Uterus (tissue), 4 donors: ENCODE results near the gene IRF7. TPM values are rescaled to one million over a fixed set of nuclear protein-coding genes. Genes with fewer than 3 reads are reported as not detected.

Source experiments
- DNase-seq, 2 donors: peaks; one replicate each; pipeline ENCODE4 v3.0.0-alpha.2; 2019 to 2020
- H3K27ac ChIP-seq, 2 donors: fragments of 200-600 bp; sonication (generic); 1 replicate in 1 of 2; 2 replicates in 1 of 2; pipeline ENCODE4 v1.5.1; 2016 to 2018
- H3K27me3 ChIP-seq, 2 donors: fragments of 200-600 bp; sonication (generic); one replicate each; pipeline ENCODE4 v1.5.1; 2018 to 2019; ENCODE audit warnings: control low read depth in 1 of 2
- H3K36me3 ChIP-seq, 2 donors: fragments of 200-600 bp; sonication (generic); one replicate each; pipeline ENCODE4 v1.5.1; 2019; ENCODE audit warnings: control low read depth in 1 of 2
- H3K4me1 ChIP-seq, 2 donors: fragments of 200-600 bp; sonication (generic); one replicate each; pipeline ENCODE4 v1.5.1; 2018 to 2019; ENCODE audit warnings: control low read depth in 1 of 2
- H3K4me3 ChIP-seq, 2 donors: fragments of 200-600 bp; sonication (generic); 1 replicate in 1 of 2; 2 replicates in 1 of 2; pipeline ENCODE4 v1.5.1; 2018 to 2019; ENCODE audit warnings: mild to moderate bottlenecking in 1 of 2
- H3K9me3 ChIP-seq, 2 donors: fragments of 200-600 bp; sonication (generic); one replicate each; pipeline ENCODE4 v1.5.1; 2019; ENCODE audit warnings: control low read depth in 1 of 2
- POLR2A ChIP-seq, 2 donors: fragments of 450-650 bp; IDR thresholded peaks; one replicate each; pipeline ENCODE4 v1.6.1; 2016; ENCODE audit warnings: antibody characterized with exemption in 2 of 2, mild to moderate bottlenecking in 1 of 2, moderate library complexity in 1 of 2
- intact Hi-C: fragments of 100-400 bp; cut with DNase I; formaldehyde crosslinking; loops from one replicate; pipeline ENCODE4 v1.15.1; 2023; ENCODE audit warnings: low total_unique reads
- total RNA-seq, 4 donors: library from RNA; depleted of rRNA in 3 of 4; stranded (reverse); fragments of >200 nt in 3 of 4; gene quantifications; one replicate each; pipeline versions ENCODE4 v1.1.0 to v1.2.4, GENCODE V29; 2014 to 2023
- TF ChIP-seq, protein P1 (sequence below), 4 experiments: fragments of 200-600 bp in 2 of 4; fragments of 450-650 bp in 2 of 4; sonication (generic) in 2 of 4; IDR thresholded peaks; one replicate each; pipeline ENCODE4 v1.5.1; 2016 to 2019; ENCODE audit warnings: antibody characterized with exemption in 4 of 4, mild to moderate bottlenecking in 2 of 4, moderate library complexity in 1 of 4
- donor health status: DM: yes; HTN: yes; CAD: no.

Gene IRF7
- total RNA-seq, 4 donors from 2014 or later: 9.1 to 33.6 (median 13.1) TPM

DNA sequence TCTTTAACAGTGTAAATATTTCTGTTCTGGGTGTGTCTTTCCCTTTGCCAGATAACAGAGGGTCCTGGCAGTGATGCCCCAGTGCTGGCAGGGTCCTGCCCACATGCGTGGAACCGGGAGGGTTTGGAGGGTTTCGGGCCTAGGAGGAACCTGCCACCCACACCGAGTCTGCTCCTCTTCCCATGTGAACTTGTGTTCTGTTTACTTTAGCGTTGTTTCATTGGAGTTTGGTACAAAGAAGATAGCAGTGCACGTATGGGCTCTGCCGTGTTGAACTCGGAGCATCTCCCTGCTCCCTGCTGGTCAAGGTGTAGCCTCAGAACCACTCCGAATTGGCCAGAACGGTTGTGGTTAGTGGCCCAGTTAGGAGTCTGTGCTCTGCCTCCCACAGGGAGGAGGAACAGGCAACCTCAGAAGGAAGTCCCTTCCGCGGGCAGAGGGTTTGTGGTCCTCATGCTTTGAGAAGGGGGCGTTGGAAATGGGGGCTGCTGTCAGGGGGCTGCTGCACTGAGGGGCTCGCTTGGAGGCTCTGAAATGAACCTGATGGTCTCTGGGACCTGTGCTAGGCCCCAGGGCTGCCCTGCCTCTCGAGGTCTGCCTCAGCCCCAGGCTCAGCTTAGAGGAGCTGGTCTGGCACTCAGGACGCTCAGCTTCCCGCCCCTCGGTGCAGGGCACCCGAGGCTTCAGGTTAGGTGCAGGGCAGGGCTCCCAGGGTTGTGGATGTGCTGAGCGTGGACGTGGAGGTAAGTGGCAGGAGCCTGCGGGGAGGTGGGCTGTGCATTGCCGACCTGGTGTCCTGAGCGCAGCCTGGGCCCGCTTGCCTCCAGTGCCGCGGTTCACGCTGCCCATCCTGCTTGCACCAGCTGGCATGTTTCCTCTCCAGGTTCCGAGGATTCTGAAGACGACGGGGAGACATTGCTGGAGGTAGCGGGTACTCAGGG is 29.1 kb downstream of the IRF7 start:
- H3K27ac ChIP-seq: no peak overlapping the region
- H3K4me3 ChIP-seq: no peak overlapping the region
- intact Hi-C loops: no loop called here
- no peaks in the 10 kb centered on the region for H3K9me3 ChIP-seq
- DNase-seq: no peak
- H3K27me3 ChIP-seq: no peaks in the 10 kb centered on the region
- TF ChIP-seq, protein P1, sequence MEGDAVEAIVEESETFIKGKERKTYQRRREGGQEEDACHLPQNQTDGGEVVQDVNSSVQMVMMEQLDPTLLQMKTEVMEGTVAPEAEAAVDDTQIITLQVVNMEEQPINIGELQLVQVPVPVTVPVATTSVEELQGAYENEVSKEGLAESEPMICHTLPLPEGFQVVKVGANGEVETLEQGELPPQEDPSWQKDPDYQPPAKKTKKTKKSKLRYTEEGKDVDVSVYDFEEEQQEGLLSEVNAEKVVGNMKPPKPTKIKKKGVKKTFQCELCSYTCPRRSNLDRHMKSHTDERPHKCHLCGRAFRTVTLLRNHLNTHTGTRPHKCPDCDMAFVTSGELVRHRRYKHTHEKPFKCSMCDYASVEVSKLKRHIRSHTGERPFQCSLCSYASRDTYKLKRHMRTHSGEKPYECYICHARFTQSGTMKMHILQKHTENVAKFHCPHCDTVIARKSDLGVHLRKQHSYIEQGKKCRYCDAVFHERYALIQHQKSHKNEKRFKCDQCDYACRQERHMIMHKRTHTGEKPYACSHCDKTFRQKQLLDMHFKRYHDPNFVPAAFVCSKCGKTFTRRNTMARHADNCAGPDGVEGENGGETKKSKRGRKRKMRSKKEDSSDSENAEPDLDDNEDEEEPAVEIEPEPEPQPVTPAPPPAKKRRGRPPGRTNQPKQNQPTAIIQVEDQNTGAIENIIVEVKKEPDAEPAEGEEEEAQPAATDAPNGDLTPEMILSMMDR (IDR thresholded peaks at IDR 0.05): no peak
- no peaks in the 10 kb centered on the region for H3K36me3 ChIP-seq
- no peaks in the 10 kb centered on the region for H3K4me1 ChIP-seq

DNA sequence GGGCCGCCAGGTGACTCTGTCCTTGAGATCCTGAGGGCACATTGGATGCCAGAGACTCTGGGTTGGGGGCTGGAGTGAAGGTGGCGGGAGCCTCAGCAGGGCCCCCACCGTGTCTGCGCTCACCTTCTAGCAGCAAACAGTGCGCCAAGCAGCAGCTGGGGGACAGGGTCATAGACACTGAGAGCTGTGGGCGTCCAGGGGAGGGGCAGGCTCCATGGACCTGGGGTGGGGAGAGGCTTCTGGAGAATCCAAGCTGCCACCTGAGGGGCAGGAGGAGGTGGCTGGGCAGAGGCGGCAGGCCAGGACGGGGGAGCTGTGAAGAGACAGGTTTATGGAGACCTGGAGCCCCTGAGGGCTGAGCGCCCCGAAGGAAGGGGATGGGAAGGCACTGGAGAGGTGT is 31.5 kb downstream of the IRF7 start:
- Histone ChIP-seq H3K36me3 (no peaks in the 10 kb centered on the region), H3K27ac (no peak overlapping the region), H3K9me3 (no peaks in the 10 kb centered on the region), H3K27me3 (no peaks in the 10 kb centered on the region), H3K4me1 (peaks cover 0 to 6% of the 10 kb centered on the region in 2 donors), H3K4me3 (no peak overlapping the region)
- intact Hi-C loops: no loop called here
- DNase-seq: no peak
- TF ChIP-seq, protein P1 (IDR thresholded peaks at IDR 0.05): no peak
- TF ChIP-seq POLR2A (IDR thresholded peaks at IDR 0.05): no peak

DNA sequence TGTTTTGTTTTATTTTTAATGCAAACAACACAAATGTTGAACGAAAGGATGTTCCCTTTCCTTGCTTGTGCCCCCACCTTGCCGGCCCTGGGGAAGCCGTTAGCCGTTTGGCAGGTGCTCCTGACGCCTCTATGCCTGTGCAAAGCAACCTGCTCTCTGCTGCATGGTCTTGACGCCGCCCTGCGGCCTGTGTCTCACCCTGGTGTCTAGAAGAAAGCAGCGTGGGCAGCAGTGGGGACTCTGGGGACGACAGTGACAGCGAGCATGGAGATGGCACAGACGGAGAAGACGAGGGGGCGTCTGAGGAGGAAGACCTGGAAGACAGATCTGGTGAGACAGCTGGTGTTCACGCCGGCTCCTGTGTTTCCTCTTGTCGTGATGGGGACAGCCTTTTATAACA is 34.0 kb downstream of the IRF7 start:
- TF ChIP-seq, protein P1 (IDR thresholded peaks at IDR 0.05): no peak
- TF ChIP-seq POLR2A (IDR thresholded peaks at IDR 0.05): no peak
- no peaks in the 10 kb centered on the region for H3K27me3 ChIP-seq
- H3K4me3 ChIP-seq: no peak overlapping the region
- H3K4me1 ChIP-seq: peaks cover 8 to 20% of the 10 kb centered on the region in 2 donors
- intact Hi-C loops: no loop called here
- DNase-seq: no peak
- no peak overlapping the region for H3K27ac ChIP-seq
- no peaks in the 10 kb centered on the region for H3K36me3 ChIP-seq
- no peaks in the 10 kb centered on the region for H3K9me3 ChIP-seq

DNA sequence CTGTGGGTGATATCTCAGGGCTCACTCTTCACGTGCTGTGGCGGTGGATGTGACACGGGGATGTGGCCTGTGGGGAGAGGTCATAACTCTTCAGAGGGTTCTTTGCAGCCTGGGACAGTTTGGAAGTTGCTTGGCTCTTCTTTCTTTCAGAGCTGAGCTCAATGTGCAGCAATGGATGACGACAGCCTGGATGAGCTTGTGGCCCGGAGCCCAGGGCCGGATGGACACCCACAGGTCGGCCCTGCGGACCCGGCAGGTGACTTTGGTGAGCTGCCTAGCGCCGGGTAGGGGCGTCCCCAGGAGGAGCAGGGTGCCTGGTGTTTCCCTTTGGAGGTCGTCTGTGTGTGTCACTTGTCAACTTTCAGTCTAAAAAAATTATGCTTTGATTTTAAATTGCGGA is 34.4 kb downstream of the IRF7 start:
- Histone ChIP-seq H3K4me3 (no peak overlapping the region), H3K9me3 (no peaks in the 10 kb centered on the region), H3K27ac (no peak overlapping the region), H3K27me3 (no peaks in the 10 kb centered on the region), H3K4me1 (peaks cover 8 to 20% of the 10 kb centered on the region in 2 donors), H3K36me3 (no peaks in the 10 kb centered on the region)
- intact Hi-C loops: no loop called here
- no peak for DNase-seq
- TF ChIP-seq POLR2A (IDR thresholded peaks at IDR 0.05): no peak
- TF ChIP-seq, protein P1 (IDR thresholded peaks at IDR 0.05): no peak

DNA sequence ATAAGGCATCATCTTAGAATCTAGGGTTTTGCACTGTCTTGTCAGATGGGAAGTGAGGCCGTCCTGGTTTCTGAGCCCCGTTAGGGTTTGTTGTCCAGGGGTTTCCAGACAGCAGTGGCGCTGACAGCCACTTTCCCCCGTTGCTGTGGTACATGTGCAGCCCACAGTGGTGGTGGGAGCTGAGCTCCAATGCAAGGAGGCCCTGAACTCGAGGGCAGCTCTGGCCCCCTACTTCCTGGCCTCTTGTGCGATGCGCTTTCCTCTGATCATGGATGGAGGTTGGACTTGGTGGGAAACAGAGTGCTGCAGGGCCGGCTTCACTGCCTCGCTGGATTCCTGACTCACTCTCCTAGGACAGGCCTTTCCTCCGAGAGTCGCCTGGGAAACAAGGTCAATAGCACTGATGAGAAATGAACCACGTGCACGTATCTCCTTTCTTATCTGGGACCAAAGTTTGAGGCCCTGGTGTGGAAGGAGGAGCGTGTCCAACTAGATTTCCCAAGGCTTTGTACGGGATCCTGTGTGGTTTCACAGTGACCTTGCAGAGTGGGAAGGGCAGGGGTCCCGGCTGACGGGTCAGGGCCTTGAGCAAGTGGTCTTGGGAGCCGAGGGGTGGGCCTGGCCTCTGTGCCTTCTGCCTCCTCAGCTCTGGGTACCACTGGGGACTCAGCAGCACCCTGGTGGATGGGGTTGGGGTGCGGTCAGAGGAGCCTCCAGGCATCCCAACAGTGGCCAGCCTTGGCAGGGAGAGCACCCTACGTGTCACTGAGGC is 35.7 kb downstream of the IRF7 start:
- Histone ChIP-seq H3K4me3 (no peak overlapping the region), H3K27ac (no peak overlapping the region), H3K36me3 (no peaks in the 10 kb centered on the region), H3K9me3 (no peaks in the 10 kb centered on the region), H3K4me1 (peaks cover 8 to 20% of the 10 kb centered on the region in 2 donors), H3K27me3 (no peaks in the 10 kb centered on the region)
- TF ChIP-seq, protein P1 (IDR thresholded peaks at IDR 0.05): no peak
- TF ChIP-seq POLR2A (IDR thresholded peaks at IDR 0.05): no peak
- intact Hi-C loops: no loop called here
- DNase-seq: no peak
